NCI-H69 (cell line): ENCODE data around the gene SDR42E2.
A peak's percentile ranks its signal among the peaks of the same experiment; 100 is the strongest.

ENCODE experiments used
- DNase-seq: peaks from one replicate; lab custom pipeline; 2025; lab: John Stamatoyannopoulos, UW

Gene SDR42E2

GRCh38 chr16:22191532-22192260 is 29.4 kb downstream of the SDR42E2 start:
- DNase-seq: peak; percentile 60

GRCh38 chr16:22192261-22193062 is 30.2 kb downstream of the SDR42E2 start:
- DNase-seq: peak; percentile 73

- no peak for DNase-seq
Observed at GRCh38 chr16:22193063-22193411, 30.7 kb downstream of the SDR42E2 start.

GRCh38 chr16:22194707-22195444 is 32.6 kb downstream of the SDR42E2 start:
- no peak for DNase-seq

GRCh38 chr16:22195445-22195694 is 33.1 kb downstream of the SDR42E2 start:
- DNase-seq: no peak

- DNase-seq: peak; percentile 87
Observed at GRCh38 chr16:22195695-22196558, 33.6 kb downstream of the SDR42E2 start.

GRCh38 chr16:22196559-22197168 is 34.4 kb downstream of the SDR42E2 start:
- DNase-seq: peak; percentile 22

GRCh38 chr16:22198547-22199293 is 36.4 kb downstream of the SDR42E2 start:
- no peak for DNase-seq

GRCh38 chr16:22202261-22202637 is 39.9 kb downstream of the SDR42E2 start:
- DNase-seq: no peak

GRCh38 chr16:22203091-22203490 is 40.8 kb downstream of the SDR42E2 start:
- no peak for DNase-seq

- no peak for DNase-seq
Observed at GRCh38 chr16:22204091-22204655, 41.9 kb downstream of the SDR42E2 start.

GRCh38 chr16:22205577-22206012 is 43.3 kb downstream of the SDR42E2 start:
- DNase-seq: no peak

- DNase-seq: peak; percentile 97
Observed at GRCh38 chr16:22206013-22206841, 43.9 kb downstream of the SDR42E2 start, which contains the start of gene EEF2K. EEF2K (plus strand) TSS chr16:22206278; CDS start chr16:22225730, 19,452 bp downstream.

- DNase-seq: peak; percentile 83
Observed at GRCh38 chr16:22206842-22207714, 44.8 kb downstream of the SDR42E2 start.

- DNase-seq: no peak
Observed at GRCh38 chr16:22207715-22208360, 45.5 kb downstream of the SDR42E2 start.

- DNase-seq: no peak
Observed at GRCh38 chr16:22210285-22210684, 48.0 kb downstream of the SDR42E2 start.

- no peak for DNase-seq
Observed at GRCh38 chr16:22210854-22211253, 48.5 kb downstream of the SDR42E2 start.

GRCh38 chr16:22213236-22213635 is 50.9 kb downstream of the SDR42E2 start:
- no peak for DNase-seq
